A549 treated with Hydrocortisone at 1 μM for 4 hours (cell line): Measurements from ENCODE around the gene UBE2F. TPM values are rescaled to one million over a fixed set of nuclear protein-coding genes. Genes with fewer than 3 reads are reported as not detected.

Experiments
- total RNA-seq: library from RNA; stranded (reverse); fragments of 200-300 nt; extraction: Qiagen RNA extraction; gene quantifications from 5 replicates; pipeline ENCODE4 v1.2.3, GENCODE V29; 2022

Gene UBE2F
- 46.1 to 55.2 TPM (median 52.6 TPM) in 5 replicates for total RNA-seq

GRCh38 chr2:237966565-237967462 is at the start of gene UBE2F:
Gene UBE2F (plus strand): TSS chr2:237967014. CDS start chr2:237973108, 6,094 bp downstream.

GRCh38 chr2:238060542-238061314 is 93.9 kb downstream of the UBE2F start, which contains the start of gene SCLY:
Gene SCLY (plus strand): TSS chr2:238061001. CDS start chr2:238061055, 54 bp downstream.

Other genes starting within 250 kb of the UBE2F start
- 0.16 to 0.30 TPM (median 0.21 TPM) in 5 replicates for gene RBM44, start 168.2 kb upstream of the UBE2F start, total RNA-seq
- gene RAMP1, start 107.4 kb upstream of the UBE2F start, total RNA-seq = 0.15 TPM in 1 of 5 replicates, not detected in the others
- gene SCLY, start 94.0 kb downstream of the UBE2F start, total RNA-seq = 18.1 to 22.4 TPM (median 20.4 TPM) in 5 replicates
- gene ESPNL, start 133.3 kb downstream of the UBE2F start, total RNA-seq = 0.10 to 0.38 TPM (median 0.13 TPM) in 5 replicates
- gene KLHL30, start 171.7 kb downstream of the UBE2F start, total RNA-seq = 0.14 to 0.30 TPM (median 0.25 TPM) in 5 replicates
- gene ERFE, start 192.0 kb downstream of the UBE2F start, total RNA-seq = 5.7 to 9.7 TPM (median 8.1 TPM) in 5 replicates
- 37.9 to 43.8 TPM (median 39.6 TPM) in 5 replicates for gene ILKAP, start 236.7 kb downstream of the UBE2F start, total RNA-seq